NCI-H524 treated with DMSO at 0.1 percent for 48 hours (cell line): ENCODE data around the gene PNPLA4.

Experiments
- DNase-seq: peaks from one replicate; lab custom pipeline; 2025; lab: John Stamatoyannopoulos, UW

PNPLA4 gene, protein sequence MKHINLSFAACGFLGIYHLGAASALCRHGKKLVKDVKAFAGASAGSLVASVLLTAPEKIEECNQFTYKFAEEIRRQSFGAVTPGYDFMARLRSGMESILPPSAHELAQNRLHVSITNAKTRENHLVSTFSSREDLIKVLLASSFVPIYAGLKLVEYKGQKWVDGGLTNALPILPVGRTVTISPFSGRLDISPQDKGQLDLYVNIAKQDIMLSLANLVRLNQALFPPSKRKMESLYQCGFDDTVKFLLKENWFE

DNA sequence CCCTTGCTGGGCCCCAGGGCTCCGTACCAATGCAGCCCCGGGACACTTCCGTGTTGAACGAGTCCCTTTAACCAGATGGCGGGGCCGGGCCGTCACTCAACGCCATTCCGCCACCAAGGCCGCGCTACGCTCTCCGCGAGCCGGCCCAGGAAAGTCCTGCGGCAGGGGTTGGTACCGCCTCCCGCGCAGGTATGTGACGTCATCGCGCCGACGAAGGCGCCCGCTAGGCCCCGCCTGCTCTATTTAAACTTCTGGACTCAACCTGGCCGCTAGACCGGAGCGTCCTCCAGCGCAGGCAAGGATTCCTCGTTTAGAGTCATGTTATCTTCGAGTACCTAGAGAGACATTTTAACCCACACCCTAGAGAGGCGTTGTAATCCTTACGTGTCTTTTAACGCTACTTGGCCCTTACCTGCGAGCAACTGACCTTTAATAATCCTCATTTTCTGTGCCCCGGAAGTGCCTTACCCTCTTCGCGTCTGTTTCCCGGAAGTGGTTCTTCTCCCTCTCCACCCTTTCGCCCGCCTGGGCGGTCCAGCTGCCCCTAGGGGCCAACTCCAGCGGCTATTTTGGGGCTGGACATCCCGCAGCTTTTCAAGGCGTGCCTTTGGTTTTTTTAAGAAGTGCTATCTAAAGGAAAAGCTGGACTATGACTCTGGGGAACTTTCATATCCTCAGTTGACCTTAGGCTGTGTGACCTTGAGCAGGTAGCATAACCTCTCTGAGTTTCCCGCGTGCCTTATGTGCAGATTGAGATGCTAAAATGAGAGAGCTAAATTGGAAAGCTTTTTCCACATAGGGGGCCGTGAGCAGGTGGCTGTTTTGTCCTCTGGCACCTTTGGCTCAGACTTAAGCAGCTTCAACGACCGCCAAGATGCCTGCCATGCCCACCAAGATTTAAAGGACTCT is at the start of gene PNPLA4:
Gene PNPLA4, minus strand, starts transcription at position 155 of the 909 bp plus-strand sequence. CDS start 1,294 bp downstream, outside the sequence.
- peak; percentile 76 for DNase-seq

DNA sequence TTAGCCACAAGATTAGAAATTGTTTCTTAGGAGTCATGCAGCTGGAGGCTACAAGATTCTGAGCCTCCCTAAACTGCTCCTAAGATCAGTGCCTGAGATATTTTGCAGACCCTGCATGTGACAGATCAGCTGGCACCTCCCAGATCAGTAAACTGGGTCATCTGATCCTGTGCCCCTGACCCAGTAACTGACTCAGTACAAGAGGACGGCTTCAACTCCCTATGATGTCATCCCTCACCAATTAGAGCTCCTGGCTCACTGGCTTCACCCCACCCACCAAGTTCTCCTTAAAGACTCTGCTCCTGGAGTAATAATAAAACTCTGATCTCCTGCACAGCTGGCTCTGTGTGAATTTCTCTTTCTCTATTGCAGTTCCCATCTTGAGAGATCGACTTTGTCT is 45.4 kb upstream of the PNPLA4 start:
- DNase-seq = no peak

- DNase-seq = no peak
Measured at GRCh38 chrX:7970428-7970827, 43.2 kb upstream of the PNPLA4 start.

- DNase-seq = no peak
Measured at GRCh38 chrX:7965436-7965835, 38.2 kb upstream of the PNPLA4 start.

GRCh38 chrX:7960246-7960645 is 33.0 kb upstream of the PNPLA4 start:
- no peak for DNase-seq

- DNase-seq = peak; percentile 46
Measured at GRCh38 chrX:7953446-7953845, 26.2 kb upstream of the PNPLA4 start.

GRCh38 chrX:7950865-7951264 is 23.7 kb upstream of the PNPLA4 start:
- no peak for DNase-seq

DNA sequence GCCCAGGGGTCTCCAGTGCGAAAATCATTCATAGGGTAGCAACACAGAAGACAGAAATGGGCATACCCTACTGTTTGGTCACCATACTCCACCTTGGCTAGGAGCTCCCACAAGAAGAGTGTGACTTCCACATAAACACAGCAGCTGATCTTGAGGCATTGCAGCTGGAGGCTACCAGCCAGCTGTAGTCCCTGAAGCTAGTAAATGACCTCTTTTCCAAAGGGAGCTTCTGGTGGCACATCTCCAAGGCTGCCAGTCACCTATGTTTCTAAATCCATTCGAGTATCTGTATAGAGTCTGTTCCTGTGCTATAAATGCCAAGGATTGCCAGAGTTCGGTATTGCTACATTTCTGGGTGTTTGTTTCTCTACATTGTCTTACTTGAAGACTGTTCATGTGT is 21.3 kb upstream of the PNPLA4 start:
- no peak for DNase-seq

GRCh38 chrX:7946960-7947359 is 19.7 kb upstream of the PNPLA4 start:
- no peak for DNase-seq

GRCh38 chrX:7943600-7944245 is 16.5 kb upstream of the PNPLA4 start:
- DNase-seq = no peak

GRCh38 chrX:7941390-7942042 is 14.3 kb upstream of the PNPLA4 start:
- peak; percentile 13 for DNase-seq

GRCh38 chrX:7934026-7934425 is 6.8 kb upstream of the PNPLA4 start:
- no peak for DNase-seq

DNA sequence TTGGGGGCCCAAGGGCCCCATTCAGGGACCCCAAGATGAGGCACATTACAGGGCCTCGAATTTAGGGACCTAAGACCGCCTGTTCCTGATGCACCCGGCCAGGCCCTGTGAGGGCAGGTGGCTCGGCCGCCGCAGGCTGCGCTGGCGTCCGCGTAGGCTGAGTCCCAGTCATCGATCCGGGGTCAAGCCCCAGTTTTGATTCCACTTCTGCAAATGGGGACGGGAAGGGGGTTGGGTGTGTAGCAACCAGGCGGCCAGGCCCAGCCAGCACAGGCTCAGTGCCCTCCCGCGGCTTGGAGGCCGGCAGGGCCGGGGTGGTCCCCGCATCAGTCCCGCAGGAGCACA is 327 bp downstream of the PNPLA4 start:
- no peak for DNase-seq

- DNase-seq = no peak
Measured at GRCh38 chrX:7926501-7926900, 712 bp downstream of the PNPLA4 start.

GRCh38 chrX:7925867-7926472 is 1.2 kb downstream of the PNPLA4 start:
- DNase-seq = peak; percentile 22

GRCh38 chrX:7921750-7922149 is 5.5 kb downstream of the PNPLA4 start:
- DNase-seq = no peak

- DNase-seq = no peak
Measured at GRCh38 chrX:7908821-7909220, 18.4 kb downstream of the PNPLA4 start.

DNA sequence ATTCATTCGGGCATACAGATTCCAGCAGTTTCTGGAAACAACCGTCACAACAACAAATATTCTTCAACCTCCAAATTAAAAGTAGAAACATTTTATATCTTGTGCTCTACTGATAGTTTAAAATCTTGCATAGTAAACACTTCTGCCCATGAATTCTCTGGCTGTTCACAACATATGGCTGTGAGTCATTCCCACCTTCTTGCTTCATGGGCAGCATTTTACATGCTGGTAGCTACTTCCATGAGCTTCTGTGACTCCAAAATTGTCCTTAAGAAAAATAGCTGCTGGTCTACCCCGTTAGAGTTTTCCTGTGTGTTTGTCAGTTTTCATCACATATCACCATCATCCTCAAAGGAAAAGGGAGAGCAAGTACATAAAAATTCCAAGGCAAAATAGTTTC is 22.7 kb downstream of the PNPLA4 start:
- DNase-seq = no peak

DNA sequence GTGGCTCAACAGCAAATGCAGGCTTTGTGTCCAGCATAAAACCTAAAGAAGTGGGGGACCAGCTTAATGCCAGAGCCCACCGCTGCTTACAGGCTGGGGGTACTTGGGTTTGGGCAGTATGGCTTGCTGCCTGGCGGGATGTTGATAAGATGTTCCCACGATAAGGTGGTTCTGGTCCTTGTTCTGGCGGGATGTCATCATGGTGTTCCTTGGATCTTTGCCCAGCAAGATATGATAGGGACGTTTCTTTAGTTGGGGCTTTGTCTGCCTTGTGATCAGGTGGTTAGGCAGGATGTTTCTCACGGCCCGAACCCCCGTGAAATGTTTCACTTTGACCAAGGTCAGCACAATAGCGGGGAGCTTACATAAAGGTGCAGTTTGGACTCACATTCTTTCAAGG is 35.3 kb downstream of the PNPLA4 start:
- no peak for DNase-seq

DNA sequence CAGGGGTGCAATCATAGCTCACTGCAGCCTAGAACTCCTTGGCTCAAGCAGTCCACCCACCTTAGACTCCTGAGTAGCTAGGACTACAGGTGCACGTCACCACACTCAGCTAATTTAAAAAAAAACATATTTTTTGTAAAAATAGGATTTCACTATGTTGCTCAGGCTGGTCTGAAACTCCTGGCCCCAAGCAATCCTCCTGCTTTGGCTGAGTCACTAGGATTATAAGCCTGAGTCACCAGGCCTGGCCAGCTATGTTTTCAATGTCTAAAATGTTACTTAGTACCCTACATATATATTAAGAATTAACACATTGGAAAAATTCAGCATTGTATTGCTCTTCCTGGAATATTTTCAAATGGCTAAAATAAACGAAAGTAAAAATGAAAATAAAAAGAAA is 37.5 kb downstream of the PNPLA4 start:
- no peak for DNase-seq

DNA sequence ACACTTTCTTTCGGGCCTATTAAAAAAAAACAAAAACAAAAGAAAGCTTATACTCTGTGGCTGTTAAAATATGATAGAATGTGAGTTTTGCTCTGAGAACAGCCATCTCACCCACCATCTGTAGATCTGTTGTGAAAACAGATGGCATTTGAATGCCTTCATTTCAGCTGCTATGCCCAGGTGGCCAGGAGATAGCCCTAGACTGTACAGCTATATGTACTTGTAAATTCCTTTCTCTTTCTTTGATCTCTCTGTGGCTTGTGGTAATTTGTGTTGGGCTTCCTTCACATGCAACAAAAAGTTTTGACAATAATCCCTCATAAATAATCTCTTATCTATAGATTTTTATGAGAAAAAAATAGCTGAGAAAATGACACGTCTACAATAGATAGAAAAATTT is 38.1 kb downstream of the PNPLA4 start:
- no peak for DNase-seq

GRCh38 chrX:7876957-7877356 is 50.3 kb downstream of the PNPLA4 start:
- no peak for DNase-seq
